A673 (cell line): ENCODE data around the gene CACNA2D4. TPM values are rescaled to one million over a fixed set of nuclear protein-coding genes. Genes with fewer than 3 reads are reported as not detected.

Experiments
- BruUV-seq: library from RNA; stranded (reverse); fragments of 400-500 nt; replicated peaks from 2 replicates; lab custom pipeline; 2021; lab: Mats Ljungman, UMichigan
- CTCF ChIA-PET: fragments of 300-600 bp; sonication (Branson Sonifier 250); formaldehyde crosslinking; loops from one replicate; lab custom pipeline; 2022; ENCODE audit warnings: antibody characterized with exemption; lab: Charles Lee
- POLR2A ChIA-PET: fragments of 300-600 bp; sonication (Branson Sonifier 250); formaldehyde crosslinking; loops from one replicate; lab custom pipeline; 2022; ENCODE audit warnings: antibody characterized with exemption; ENCODE audit not compliant: low non-redundant PET; lab: Charles Lee
- DNase-seq: peaks from one replicate; pipeline ENCODE4 v3.0.0-alpha.2; 2015; ENCODE audit warnings: low spot score
- H3K27ac ChIP-seq: fragments of 200-600 bp; sonication (generic); 2 replicates; pipeline ENCODE4 v1.5.1; 2016; ENCODE audit warnings: mixed run types, low read depth, mild to moderate bottlenecking, mixed read lengths, antibody characterized with exemption, low read length; ENCODE audit not compliant: poor library complexity, severe bottlenecking
- H3K27me3 ChIP-seq: fragments of 200-600 bp; sonication (generic); replicated peaks from 2 replicates; pipeline ENCODE4 v1.6.1; 2017; ENCODE audit warnings: mixed run types, low read depth, mild to moderate bottlenecking, mixed read lengths, antibody characterized with exemption, low read length; ENCODE audit not compliant: insufficient read depth, poor library complexity
- H3K36me3 ChIP-seq: fragments of 200-600 bp; sonication (generic); 2 replicates; pipeline ENCODE4 v1.6.1; 2016; ENCODE audit warnings: mixed run types, mild to moderate bottlenecking, mixed read lengths, antibody characterized with exemption, low read length; ENCODE audit not compliant: insufficient read depth, poor library complexity, severe bottlenecking
- H3K4me1 ChIP-seq: fragments of 200-600 bp; sonication (generic); 2 replicates; pipeline ENCODE4 v1.6.1; 2017; ENCODE audit warnings: mixed run types, mild to moderate bottlenecking, mixed read lengths, antibody characterized with exemption, low read length; ENCODE audit not compliant: insufficient read depth, poor library complexity, severe bottlenecking
- H3K4me3 ChIP-seq: fragments of 200-600 bp; sonication (generic); 2 replicates; pipeline ENCODE4 v1.5.1; 2016; ENCODE audit warnings: low read depth, mixed run types, mild to moderate bottlenecking, mixed read lengths, low read length; ENCODE audit not compliant: poor library complexity, severe bottlenecking
- H3K9me3 ChIP-seq: fragments of 200-600 bp; sonication (generic); 2 replicates; pipeline ENCODE4 v1.6.1; 2016; ENCODE audit warnings: mixed run types, low read depth, mild to moderate bottlenecking, mixed read lengths, antibody characterized with exemption, low read length; ENCODE audit not compliant: poor library complexity, severe bottlenecking
- EZH2 ChIP-seq: fragments of 200-600 bp; sonication (generic); IDR thresholded peaks from 2 replicates; pipeline ENCODE4 v1.6.1; 2017; ENCODE audit warnings: borderline replicate concordance, low read depth, mild to moderate bottlenecking, mixed read lengths, antibody characterized with exemption, low read length; ENCODE audit not compliant: poor library complexity, severe bottlenecking
- intact Hi-C: fragments of 100-400 bp; cut with micrococcal nuclease; formaldehyde crosslinking; loops from one replicate; pipeline ENCODE4 v1.10.0; 2022; ENCODE audit not compliant: unreplicated experiment
- total RNA-seq: library from RNA; stranded (reverse); gene quantifications from 2 replicates; pipeline ENCODE4 v1.2.3, GENCODE V29; 2021
- TF ChIP-seq, protein P1 (sequence below): fragments of 300-800, 200-600 bp; sonication (generic); conservative IDR thresholded peaks from 2 replicates; pipeline ENCODE4 v1.5.1; 2017; ENCODE audit warnings: low read depth, mild to moderate bottlenecking, antibody characterized with exemption, low read length, moderate library complexity, mixed read lengths

Gene CACNA2D4
- total RNA-seq, 1 experiment from 2014 or later, result 0.41 TPM

DNA sequence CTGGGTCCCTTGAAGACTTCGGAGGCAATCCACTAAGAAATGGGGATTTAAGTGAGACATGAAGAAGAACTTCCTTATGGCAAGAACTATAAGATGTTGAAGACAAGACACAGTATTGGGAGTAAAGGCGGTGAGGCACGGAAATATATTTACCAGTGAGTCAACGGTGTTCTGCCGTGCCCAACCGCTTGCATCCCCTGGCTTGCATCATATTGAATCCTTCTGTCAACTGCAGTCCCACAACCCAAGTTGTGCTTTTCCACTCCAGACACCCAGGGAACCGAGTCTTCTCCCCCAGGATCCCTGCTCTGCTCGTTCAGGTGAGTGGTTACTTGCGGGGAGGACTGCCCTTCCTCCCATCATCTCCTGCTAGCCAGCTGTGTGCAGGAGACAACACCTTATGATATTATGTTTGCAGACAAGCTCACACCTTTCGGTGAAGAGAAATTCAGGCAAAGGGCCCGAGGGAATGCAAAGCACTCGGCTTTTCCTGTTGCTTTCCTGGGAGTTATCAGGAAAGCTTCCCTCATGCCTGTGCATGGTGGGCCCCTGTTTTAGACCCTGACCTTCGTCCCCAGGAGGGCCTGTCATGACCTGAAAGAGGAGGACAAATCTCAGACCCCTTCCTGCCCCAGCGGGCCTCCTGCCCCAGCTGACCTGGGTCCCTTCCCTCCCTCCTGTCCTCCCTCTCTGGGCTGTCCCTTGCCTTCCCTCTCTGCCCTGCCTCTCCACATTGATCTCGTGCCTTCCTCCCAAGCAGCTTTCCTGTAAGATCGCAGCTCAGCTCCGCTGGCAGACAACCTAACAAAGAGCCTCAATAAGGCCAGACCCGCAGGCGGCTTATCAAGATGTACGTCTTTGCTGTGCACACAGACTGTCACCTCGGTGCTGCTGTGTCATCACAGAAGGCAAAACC lies 102.4 kb downstream of the CACNA2D4 start:
- no peaks in the 10 kb centered on the region for H3K36me3 ChIP-seq
- H3K27ac ChIP-seq, result no peak overlapping the region

GRCh38 chr12:1815108-1815507 lies 103.3 kb downstream of the CACNA2D4 start:
- H3K9me3 ChIP-seq, result no peaks in the 10 kb centered on the region
- no peaks in the 10 kb centered on the region for H3K36me3 ChIP-seq
- no TSS peak for BruUV-seq
- TF ChIP-seq EZH2, result no peak
- TF ChIP-seq, protein P1, sequence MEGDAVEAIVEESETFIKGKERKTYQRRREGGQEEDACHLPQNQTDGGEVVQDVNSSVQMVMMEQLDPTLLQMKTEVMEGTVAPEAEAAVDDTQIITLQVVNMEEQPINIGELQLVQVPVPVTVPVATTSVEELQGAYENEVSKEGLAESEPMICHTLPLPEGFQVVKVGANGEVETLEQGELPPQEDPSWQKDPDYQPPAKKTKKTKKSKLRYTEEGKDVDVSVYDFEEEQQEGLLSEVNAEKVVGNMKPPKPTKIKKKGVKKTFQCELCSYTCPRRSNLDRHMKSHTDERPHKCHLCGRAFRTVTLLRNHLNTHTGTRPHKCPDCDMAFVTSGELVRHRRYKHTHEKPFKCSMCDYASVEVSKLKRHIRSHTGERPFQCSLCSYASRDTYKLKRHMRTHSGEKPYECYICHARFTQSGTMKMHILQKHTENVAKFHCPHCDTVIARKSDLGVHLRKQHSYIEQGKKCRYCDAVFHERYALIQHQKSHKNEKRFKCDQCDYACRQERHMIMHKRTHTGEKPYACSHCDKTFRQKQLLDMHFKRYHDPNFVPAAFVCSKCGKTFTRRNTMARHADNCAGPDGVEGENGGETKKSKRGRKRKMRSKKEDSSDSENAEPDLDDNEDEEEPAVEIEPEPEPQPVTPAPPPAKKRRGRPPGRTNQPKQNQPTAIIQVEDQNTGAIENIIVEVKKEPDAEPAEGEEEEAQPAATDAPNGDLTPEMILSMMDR, result no peak
- CTCF ChIA-PET, result no interaction called here
- intact Hi-C loops, result no loop called here
- H3K27me3 ChIP-seq, result peaks cover 9% of the 10 kb centered on the region
- DNase-seq, result no peak
- H3K4me1 ChIP-seq, result no peaks in the 10 kb centered on the region
- H3K27ac ChIP-seq, result no peak overlapping the region
- H3K4me3 ChIP-seq, result no peak overlapping the region
- POLR2A ChIA-PET, result no interaction called here

More for the DNA sequence above, 102.4 kb downstream of the CACNA2D4 start:
- TF ChIP-seq EZH2, result no peak
- TF ChIP-seq, protein P1, result no peak
- H3K4me1 ChIP-seq, result no peaks in the 10 kb centered on the region
- no peaks in the 10 kb centered on the region for H3K9me3 ChIP-seq
- ChIA-PET POLR2A (interaction anchor here (0.6 kb wide), 1 partner anchor 604 kb away, joined by 3 read pairs; no protein-coding TSS in a partner anchor), CTCF (no interaction called here)
- intact Hi-C loops, result no loop called here
- DNase-seq, result no peak
- H3K27me3 ChIP-seq, result peaks cover 18% of the 10 kb centered on the region
- H3K4me3 ChIP-seq, result no peak overlapping the region
- BruUV-seq, result no TSS peak

DNA sequence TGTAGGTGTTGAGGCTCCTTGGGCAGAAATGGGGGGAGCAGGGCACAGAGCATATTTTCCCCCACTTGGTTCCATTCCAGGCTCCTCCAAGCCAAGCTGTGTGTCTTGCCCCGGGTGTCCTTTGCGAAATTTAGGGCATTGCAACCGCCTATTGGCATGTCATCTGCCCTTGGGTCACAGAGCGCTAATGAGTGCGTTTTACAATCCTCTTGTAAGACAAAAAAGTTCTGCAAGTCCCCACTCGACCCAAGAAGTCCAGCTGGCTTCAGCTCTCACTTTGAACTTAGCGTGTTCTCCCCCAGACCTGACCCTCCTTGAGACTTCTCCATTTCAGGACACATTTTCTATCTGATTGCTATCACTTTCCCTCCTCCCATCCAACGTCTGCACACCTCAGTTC lies 104.2 kb downstream of the CACNA2D4 start:
- no peaks in the 10 kb centered on the region for H3K36me3 ChIP-seq
- ChIA-PET CTCF (no interaction called here), POLR2A (no interaction called here)
- no peak for DNase-seq
- BruUV-seq, result no TSS peak
- peaks cover under 1% of the 10 kb centered on the region for H3K27me3 ChIP-seq
- no peak for TF ChIP-seq EZH2
- TF ChIP-seq, protein P1, result no peak
- no peaks in the 10 kb centered on the region for H3K4me1 ChIP-seq
- intact Hi-C loops, result no loop called here
- no peaks in the 10 kb centered on the region for H3K9me3 ChIP-seq
- H3K27ac ChIP-seq, result no peak overlapping the region
- H3K4me3 ChIP-seq, result no peak overlapping the region
